Muscle layer of duodenum (tissue), 2 donors: ENCODE results near the gene MAN1B1.

ENCODE experiments used
- H3K27ac ChIP-seq: one replicate; pipeline ENCODE4 v1.7.0; 2013; ENCODE audit warnings: mild to moderate bottlenecking, low read length
- H3K27me3 ChIP-seq: one replicate; pipeline ENCODE4 v1.7.0; 2013; ENCODE audit warnings: low read depth, mild to moderate bottlenecking, control low read depth, low read length
- H3K36me3 ChIP-seq, 2 donors: one replicate each; pipeline ENCODE4 v1.7.0; 2013; ENCODE audit warnings: low read length in 2 of 2, control low read depth in 1 of 2, mild to moderate bottlenecking in 1 of 2; ENCODE audit not compliant: insufficient read depth in 2 of 2, control insufficient read depth in 1 of 2
- H3K4me1 ChIP-seq, 2 donors: one replicate each; pipeline ENCODE4 v1.7.0; 2013; ENCODE audit warnings: low read length in 2 of 2, mild to moderate bottlenecking in 2 of 2, control low read depth in 1 of 2, moderate library complexity in 1 of 2; ENCODE audit not compliant: insufficient read depth in 2 of 2, control insufficient read depth in 1 of 2
- H3K4me3 ChIP-seq, 2 donors: one replicate each; pipeline ENCODE4 v1.7.0; 2013; ENCODE audit warnings: low read length in 2 of 2, low read depth in 1 of 2, mild to moderate bottlenecking in 1 of 2
- H3K9me3 ChIP-seq, 2 donors: one replicate each; pipeline ENCODE4 v1.7.0; 2013; ENCODE audit warnings: low read length in 2 of 2, control low read depth in 1 of 2, mild to moderate bottlenecking in 1 of 2; ENCODE audit not compliant: control insufficient read depth in 1 of 2
- donor health status: healthy.

Gene MAN1B1

GRCh38 chr9:137071282-137071681 is 15.5 kb upstream of the MAN1B1 start:
- H3K36me3 ChIP-seq: no peaks in the 10 kb centered on the region
- H3K27ac ChIP-seq: no peak overlapping the region
- H3K4me3 ChIP-seq: peak overlapping the region in 1 of 2 donors; percentile 36
- H3K4me1 ChIP-seq: peaks cover 4 to 17% of the 10 kb centered on the region in 2 donors
- no peaks in the 10 kb centered on the region for H3K9me3 ChIP-seq
- H3K27me3 ChIP-seq: no peaks in the 10 kb centered on the region

GRCh38 chr9:137073992-137074399 is 12.8 kb upstream of the MAN1B1 start:
- Histone ChIP-seq H3K27me3 (no peaks in the 10 kb centered on the region), H3K4me3 (no peak overlapping the region), H3K4me1 (peaks cover 4 to 36% of the 10 kb centered on the region in 2 donors), H3K9me3 (no peaks in the 10 kb centered on the region), H3K36me3 (no peaks in the 10 kb centered on the region), H3K27ac (no peak overlapping the region)

- no peak overlapping the region for H3K4me3 ChIP-seq
- no peak overlapping the region for H3K27ac ChIP-seq
- H3K4me1 ChIP-seq: peaks cover 4 to 34% of the 10 kb centered on the region in 2 donors
These were observed 12.0 kb upstream of the MAN1B1 start for GRCh38 chr9:137074657-137075274.

GRCh38 chr9:137075275-137075775 is 11.5 kb upstream of the MAN1B1 start:
- Histone ChIP-seq H3K36me3 (no peaks in the 10 kb centered on the region), H3K4me3 (no peak overlapping the region), H3K27ac (no peak overlapping the region), H3K4me1 (peaks cover 4 to 34% of the 10 kb centered on the region in 2 donors), H3K27me3 (no peaks in the 10 kb centered on the region), H3K9me3 (no peaks in the 10 kb centered on the region)

More at GRCh38 chr9:137074657-137075274, 12.0 kb upstream of the MAN1B1 start:
- Histone ChIP-seq H3K27me3 (no peaks in the 10 kb centered on the region), H3K36me3 (no peaks in the 10 kb centered on the region), H3K9me3 (no peaks in the 10 kb centered on the region)

- H3K36me3 ChIP-seq: peaks cover 1 to 8% of the 10 kb centered on the region in 2 donors
- H3K4me3 ChIP-seq: peak overlapping the region in 1 of 2 donors; percentile 71
- no peaks in the 10 kb centered on the region for H3K9me3 ChIP-seq
- H3K27ac ChIP-seq: no peak overlapping the region
- H3K4me1 ChIP-seq: peaks cover 0 to 23% of the 10 kb centered on the region in 2 donors
- H3K27me3 ChIP-seq: no peaks in the 10 kb centered on the region
These were observed 10.2 kb upstream of the MAN1B1 start for GRCh38 chr9:137076636-137077009.

GRCh38 chr9:137077010-137077747 is 9.6 kb upstream of the MAN1B1 start, which contains the start of gene UAP1L1:
Gene UAP1L1, plus strand, starts transcription at chr9:137077517. Its CDS starts 16 bp downstream, at chr9:137077533.
- Histone ChIP-seq H3K4me3 (peak within 1 kb of the TSS; percentile 26 to 71), H3K27ac (no peak within 1 kb of the TSS), H3K27me3 (no peaks in the 10 kb centered on the region)

GRCh38 chr9:137077758-137078693 is 8.8 kb upstream of the MAN1B1 start:
- H3K9me3 ChIP-seq: no peaks in the 10 kb centered on the region
- peaks cover 0 to 21% of the 10 kb centered on the region in 2 donors for H3K4me1 ChIP-seq
- no peak overlapping the region for H3K27ac ChIP-seq
- peaks cover 7 to 13% of the 10 kb centered on the region in 2 donors for H3K36me3 ChIP-seq
- no peaks in the 10 kb centered on the region for H3K27me3 ChIP-seq
- peak overlapping the region; percentile 26 to 71 for H3K4me3 ChIP-seq

More at GRCh38 chr9:137077010-137077747, 9.6 kb upstream of the MAN1B1 start, which contains the start of gene UAP1L1:
- Histone ChIP-seq H3K9me3 (no peaks in the 10 kb centered on the region), H3K4me1 (peaks cover 0 to 21% of the 10 kb centered on the region in 2 donors), H3K36me3 (peaks cover 7 to 11% of the 10 kb centered on the region in 2 donors)

GRCh38 chr9:137078701-137079400 is 7.9 kb upstream of the MAN1B1 start:
- Histone ChIP-seq H3K4me3 (peak overlapping the region in 1 of 2 donors; percentile 71), H3K9me3 (no peaks in the 10 kb centered on the region), H3K36me3 (peaks cover 7 to 17% of the 10 kb centered on the region in 2 donors), H3K27ac (no peak overlapping the region), H3K4me1 (peaks cover 0 to 21% of the 10 kb centered on the region in 2 donors), H3K27me3 (no peaks in the 10 kb centered on the region)

- H3K4me1 ChIP-seq: peaks cover 0 to 21% of the 10 kb centered on the region in 2 donors
- peaks cover 7 to 17% of the 10 kb centered on the region in 2 donors for H3K36me3 ChIP-seq
- no peaks in the 10 kb centered on the region for H3K9me3 ChIP-seq
- H3K27me3 ChIP-seq: no peaks in the 10 kb centered on the region
- no peak overlapping the region for H3K4me3 ChIP-seq
- no peak overlapping the region for H3K27ac ChIP-seq
These were observed 7.4 kb upstream of the MAN1B1 start for GRCh38 chr9:137079401-137079787.

GRCh38 chr9:137080260-137081122 is 6.3 kb upstream of the MAN1B1 start:
- Histone ChIP-seq H3K27me3 (no peaks in the 10 kb centered on the region), H3K9me3 (no peaks in the 10 kb centered on the region), H3K4me1 (peaks cover 0 to 22% of the 10 kb centered on the region in 2 donors), H3K27ac (no peak overlapping the region), H3K36me3 (peaks cover 7 to 17% of the 10 kb centered on the region in 2 donors), H3K4me3 (no peak overlapping the region)
